Measurements from ENCODE around the gene MBLAC1.

Gene MBLAC1

DNA sequence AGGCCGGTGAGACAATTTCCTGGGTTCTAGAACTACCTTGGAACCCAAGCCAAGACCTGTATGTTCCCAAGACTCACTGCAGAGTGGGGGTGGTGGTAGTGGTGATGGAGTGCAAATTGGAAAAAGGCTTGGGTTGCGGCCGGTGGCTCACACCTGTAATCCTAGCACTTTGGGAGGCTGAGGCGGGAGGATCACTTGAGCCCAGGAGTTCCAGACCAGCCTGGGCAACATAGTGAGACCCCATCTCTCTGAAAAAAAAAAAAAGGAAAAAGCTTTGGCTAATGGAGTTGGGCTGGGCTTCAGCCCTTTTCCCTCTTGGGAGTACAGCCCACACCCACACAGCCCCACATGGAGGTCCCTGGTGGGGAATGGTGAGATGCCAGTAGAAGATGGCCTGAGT lies 21.2 kb upstream of the MBLAC1 start:
- Histone ChIP-seq H3K27ac (no peak overlapping the region), H3K36me3 (peaks cover 29 to 79% (median 49%) of the 10 kb centered on the region in 3 donors), H3K4me3 (no peak overlapping the region), H3K9me3 (no peaks in the 10 kb centered on the region), H3K27me3 (no peaks in the 10 kb centered on the region), H3K4me1 (peaks cover 0 to 9% (median 7%) of the 10 kb centered on the region in 4 donors)
- TF ChIP-seq, protein P1, sequence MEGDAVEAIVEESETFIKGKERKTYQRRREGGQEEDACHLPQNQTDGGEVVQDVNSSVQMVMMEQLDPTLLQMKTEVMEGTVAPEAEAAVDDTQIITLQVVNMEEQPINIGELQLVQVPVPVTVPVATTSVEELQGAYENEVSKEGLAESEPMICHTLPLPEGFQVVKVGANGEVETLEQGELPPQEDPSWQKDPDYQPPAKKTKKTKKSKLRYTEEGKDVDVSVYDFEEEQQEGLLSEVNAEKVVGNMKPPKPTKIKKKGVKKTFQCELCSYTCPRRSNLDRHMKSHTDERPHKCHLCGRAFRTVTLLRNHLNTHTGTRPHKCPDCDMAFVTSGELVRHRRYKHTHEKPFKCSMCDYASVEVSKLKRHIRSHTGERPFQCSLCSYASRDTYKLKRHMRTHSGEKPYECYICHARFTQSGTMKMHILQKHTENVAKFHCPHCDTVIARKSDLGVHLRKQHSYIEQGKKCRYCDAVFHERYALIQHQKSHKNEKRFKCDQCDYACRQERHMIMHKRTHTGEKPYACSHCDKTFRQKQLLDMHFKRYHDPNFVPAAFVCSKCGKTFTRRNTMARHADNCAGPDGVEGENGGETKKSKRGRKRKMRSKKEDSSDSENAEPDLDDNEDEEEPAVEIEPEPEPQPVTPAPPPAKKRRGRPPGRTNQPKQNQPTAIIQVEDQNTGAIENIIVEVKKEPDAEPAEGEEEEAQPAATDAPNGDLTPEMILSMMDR (IDR thresholded peaks at IDR 0.05), result no peak
- intact Hi-C loops (cut with DNase I; ENCODE audit: low total_unique reads), result no loop called here
- no peak for DNase-seq

DNA sequence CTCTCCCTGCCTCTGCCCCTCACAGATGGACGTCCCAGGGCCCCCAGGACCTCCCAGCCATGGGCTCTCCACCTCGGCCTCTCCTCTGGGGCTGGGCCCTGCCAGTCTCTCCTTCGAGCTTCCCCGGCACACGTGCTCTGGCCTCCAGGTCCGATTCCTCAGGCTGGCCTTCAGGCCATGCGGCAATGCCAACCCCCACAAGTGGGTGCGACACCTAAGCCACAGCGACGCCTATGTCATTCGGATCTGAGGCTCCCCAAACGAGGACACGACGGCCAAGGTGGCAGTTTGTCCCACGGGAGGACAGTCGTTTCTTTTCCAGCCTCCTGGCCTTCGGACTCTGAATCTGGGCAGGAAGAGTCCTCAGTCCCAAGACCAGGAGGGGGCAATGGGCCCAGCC lies 20.1 kb upstream of the MBLAC1 start:
- intact Hi-C loops (cut with DNase I; ENCODE audit: low total_unique reads), result no loop called here
- Histone ChIP-seq H3K36me3 (peaks cover 34 to 90% (median 60%) of the 10 kb centered on the region in 3 donors), H3K27me3 (no peaks in the 10 kb centered on the region), H3K9me3 (no peaks in the 10 kb centered on the region), H3K4me1 (peaks cover 0 to 9% (median 7%) of the 10 kb centered on the region in 4 donors), H3K27ac (no peak overlapping the region), H3K4me3 (no peak overlapping the region)
- TF ChIP-seq, protein P1 (IDR thresholded peaks at IDR 0.05), result no peak
- no peak for DNase-seq

DNA sequence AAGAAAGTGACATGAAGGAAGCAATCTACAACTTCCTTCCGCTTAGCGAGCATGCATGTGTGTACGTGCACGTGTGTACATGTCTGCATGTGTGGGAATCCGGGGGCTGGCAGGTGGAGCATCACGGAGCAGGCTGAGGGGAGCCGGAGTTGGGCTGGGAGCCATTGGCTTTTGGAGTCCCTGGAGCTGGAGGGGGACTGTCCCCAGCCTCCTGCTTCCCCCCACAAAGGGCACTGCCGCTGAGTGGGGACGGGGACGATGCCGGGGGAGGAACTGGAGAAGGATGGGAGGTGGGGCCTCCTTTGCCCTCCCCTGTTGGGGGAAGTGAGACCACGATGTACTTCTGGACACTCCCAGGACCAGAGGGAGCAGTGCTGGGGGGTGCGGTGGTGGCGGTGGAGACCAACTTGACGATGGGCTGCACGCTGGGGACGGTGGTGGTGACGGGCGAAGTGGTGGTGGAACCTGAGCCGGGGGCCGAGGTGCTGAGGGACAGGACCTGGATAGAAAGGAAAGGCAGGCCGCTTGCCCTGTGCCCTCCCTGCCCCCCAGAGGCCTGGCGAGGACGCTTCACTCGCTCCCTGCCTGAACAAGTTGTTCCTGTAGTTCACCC lies 19.5 kb upstream of the MBLAC1 start:
- intact Hi-C loops (cut with DNase I; ENCODE audit: low total_unique reads), result no loop called here
- Histone ChIP-seq H3K27me3 (no peaks in the 10 kb centered on the region), H3K36me3 (peaks cover 40 to 96% (median 66%) of the 10 kb centered on the region in 3 donors), H3K4me3 (no peak overlapping the region), H3K9me3 (no peaks in the 10 kb centered on the region), H3K4me1 (peaks cover 0 to 8% (median 6%) of the 10 kb centered on the region in 4 donors), H3K27ac (no peak overlapping the region)
- DNase-seq, result no peak
- TF ChIP-seq, protein P1 (IDR thresholded peaks at IDR 0.05), result no peak

DNA sequence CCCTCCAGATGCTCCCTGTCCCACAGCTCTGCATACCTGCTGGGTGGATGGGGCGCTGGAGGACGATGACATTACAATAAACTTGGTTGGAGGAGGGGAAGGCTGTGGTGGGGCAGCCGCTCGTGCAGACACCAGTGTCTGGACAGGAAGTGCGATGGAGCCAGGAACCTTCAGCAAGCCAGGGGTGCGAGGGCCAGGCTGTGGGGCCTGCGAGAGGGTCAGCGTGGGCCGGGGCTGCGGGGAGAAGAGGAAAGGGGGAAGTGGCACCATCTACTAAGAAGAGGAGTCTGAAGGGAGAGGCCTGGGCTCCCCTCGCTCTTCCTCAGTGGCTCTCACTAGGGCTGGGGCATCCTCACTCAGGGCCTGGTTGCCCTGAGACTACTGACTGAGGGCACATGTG lies 18.9 kb upstream of the MBLAC1 start:
- intact Hi-C loops (cut with DNase I; ENCODE audit: low total_unique reads), result no loop called here
- TF ChIP-seq, protein P1 (IDR thresholded peaks at IDR 0.05), result no peak
- Histone ChIP-seq H3K27ac (no peak overlapping the region), H3K9me3 (no peaks in the 10 kb centered on the region), H3K4me1 (peaks cover 0 to 1% (median under 1%) of the 10 kb centered on the region in 4 donors), H3K4me3 (no peak overlapping the region), H3K36me3 (peaks cover 43 to 99% (median 73%) of the 10 kb centered on the region in 3 donors), H3K27me3 (no peaks in the 10 kb centered on the region)
- no peak for DNase-seq

DNA sequence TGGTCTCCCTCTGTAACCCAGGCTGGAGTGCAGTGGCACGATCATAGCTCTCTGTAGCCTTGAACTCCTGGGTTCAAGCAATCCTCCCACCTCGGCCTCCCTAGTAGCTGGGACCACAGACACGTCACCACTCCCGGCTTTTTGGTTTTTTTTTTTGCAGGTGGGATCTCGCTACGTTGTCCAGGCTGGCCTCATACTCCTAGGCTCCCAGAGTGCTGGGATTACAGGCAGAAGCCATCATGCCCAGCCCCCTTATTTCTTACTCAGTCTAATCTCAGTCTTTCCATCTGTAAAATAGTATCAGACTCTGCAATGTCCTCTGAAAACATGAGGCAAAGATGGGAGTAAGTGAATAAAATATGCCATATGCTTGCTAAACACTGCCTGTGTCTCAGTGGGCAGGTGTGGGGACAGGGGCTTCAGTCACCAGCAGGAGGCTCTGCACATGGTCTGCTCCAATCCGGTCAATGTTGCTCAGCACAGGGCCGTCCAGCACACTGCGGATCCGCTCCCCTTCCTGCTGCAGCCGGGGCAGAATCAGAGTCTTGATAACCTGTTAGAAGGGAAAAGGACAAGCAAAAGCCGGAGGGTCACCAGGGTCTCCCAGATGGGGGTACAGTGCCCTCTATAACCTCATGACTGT lies 17.1 kb upstream of the MBLAC1 start:
- DNase-seq, result no peak
- Histone ChIP-seq H3K4me1 (no peaks in the 10 kb centered on the region), H3K36me3 (peaks cover 42 to 98% (median 79%) of the 10 kb centered on the region in 3 donors), H3K27me3 (no peaks in the 10 kb centered on the region), H3K27ac (no peak overlapping the region), H3K4me3 (no peak overlapping the region), H3K9me3 (no peaks in the 10 kb centered on the region)
- TF ChIP-seq, protein P1 (IDR thresholded peaks at IDR 0.05), result no peak
- intact Hi-C loops (cut with DNase I; ENCODE audit: low total_unique reads), result no loop called here
